NCI-H446 (cell line): ENCODE results near the gene SURF4.

Source experiments
- DNase-seq, 2 experiments: peaks; one replicate each; lab custom pipeline; 2025; lab: John Stamatoyannopoulos, UW

SURF4 gene

GRCh38 chr9:133374612-133375115, 1.2 kb downstream of the SURF4 start:
- DNase-seq: no peak

- no peak for DNase-seq
Observed at GRCh38 chr9:133372144-133372543, 3.7 kb downstream of the SURF4 start.

- no peak for DNase-seq
Observed at GRCh38 chr9:133371261-133371711, 4.6 kb downstream of the SURF4 start.

- no peak for DNase-seq
Observed at GRCh38 chr9:133370685-133371084, 5.2 kb downstream of the SURF4 start.

- no peak for DNase-seq
Observed at GRCh38 chr9:133369933-133370332, 5.9 kb downstream of the SURF4 start.

GRCh38 chr9:133369422-133369821, 6.4 kb downstream of the SURF4 start:
- no peak for DNase-seq

GRCh38 chr9:133368249-133368881, 7.5 kb downstream of the SURF4 start:
- DNase-seq: no peak

GRCh38 chr9:133367778-133368177, 8.1 kb downstream of the SURF4 start:
- no peak for DNase-seq

- DNase-seq: no peak
Observed at GRCh38 chr9:133367221-133367620, 8.6 kb downstream of the SURF4 start.

GRCh38 chr9:133366435-133366834, 9.4 kb downstream of the SURF4 start:
- no peak for DNase-seq

GRCh38 chr9:133362359-133363044, 13.4 kb downstream of the SURF4 start:
- no peak for DNase-seq

GRCh38 chr9:133361507-133362092, 14.3 kb downstream of the SURF4 start:
- no peak for DNase-seq

- DNase-seq: no peak
Observed at GRCh38 chr9:133360400-133361393, 15.2 kb downstream of the SURF4 start.

- no peak for DNase-seq
Observed at GRCh38 chr9:133359399-133360175, 16.3 kb downstream of the SURF4 start.

- DNase-seq: no peak
Observed at GRCh38 chr9:133357656-133358055, 18.2 kb downstream of the SURF4 start.

GRCh38 chr9:133356391-133357091, 19.3 kb downstream of the SURF4 start, which contains the start of the genes SURF1 and SURF2:
SURF1 (minus strand) TSS chr9:133356487; CDS start chr9:133356453, 34 bp downstream.
SURF2 (plus strand) TSS chr9:133356550; CDS start chr9:133356593, 43 bp downstream.
- DNase-seq: peak in 1 of 2 experiments; percentile 65

GRCh38 chr9:133355881-133356357, 19.9 kb downstream of the SURF4 start:
- no peak for DNase-seq

GRCh38 chr9:133354766-133355165, 21.1 kb downstream of the SURF4 start:
- DNase-seq: no peak

- no peak for DNase-seq
Observed at GRCh38 chr9:133353548-133353947, 22.3 kb downstream of the SURF4 start.
